ENCODE results near the gene EPB41L2.

DNA sequence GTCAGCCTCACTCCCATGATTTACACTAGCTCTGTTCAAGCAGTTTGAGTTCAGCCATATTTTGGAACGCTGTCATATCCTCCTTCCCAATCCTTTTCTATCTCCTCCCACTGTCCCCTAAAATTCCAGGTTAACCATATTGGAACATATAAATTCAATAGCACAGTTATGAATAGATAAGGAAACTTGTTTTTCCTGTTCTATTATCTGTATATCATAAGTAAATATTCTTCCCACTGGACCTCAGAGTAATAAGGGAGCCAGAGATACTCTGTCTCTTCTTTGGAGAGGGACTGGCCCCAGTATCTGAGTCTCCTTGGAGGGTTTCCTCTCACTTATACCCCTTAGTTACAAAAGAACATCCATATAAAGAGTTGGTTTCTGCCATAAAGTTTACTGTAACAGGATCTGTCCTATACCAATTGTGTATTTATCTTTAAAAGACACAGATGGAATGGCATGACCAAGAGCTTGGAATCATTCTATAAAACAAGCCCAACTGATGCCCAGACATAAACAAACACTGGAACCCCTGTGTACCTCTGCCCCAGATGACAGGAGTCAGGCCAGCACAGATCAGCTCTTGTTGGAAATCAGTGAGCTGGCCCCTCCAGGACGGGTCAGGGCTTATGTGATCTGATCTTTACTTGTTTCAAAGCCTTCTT lies 67.1 kb downstream of the EPB41L2 start:
- TF ChIP-seq, protein P1, sequence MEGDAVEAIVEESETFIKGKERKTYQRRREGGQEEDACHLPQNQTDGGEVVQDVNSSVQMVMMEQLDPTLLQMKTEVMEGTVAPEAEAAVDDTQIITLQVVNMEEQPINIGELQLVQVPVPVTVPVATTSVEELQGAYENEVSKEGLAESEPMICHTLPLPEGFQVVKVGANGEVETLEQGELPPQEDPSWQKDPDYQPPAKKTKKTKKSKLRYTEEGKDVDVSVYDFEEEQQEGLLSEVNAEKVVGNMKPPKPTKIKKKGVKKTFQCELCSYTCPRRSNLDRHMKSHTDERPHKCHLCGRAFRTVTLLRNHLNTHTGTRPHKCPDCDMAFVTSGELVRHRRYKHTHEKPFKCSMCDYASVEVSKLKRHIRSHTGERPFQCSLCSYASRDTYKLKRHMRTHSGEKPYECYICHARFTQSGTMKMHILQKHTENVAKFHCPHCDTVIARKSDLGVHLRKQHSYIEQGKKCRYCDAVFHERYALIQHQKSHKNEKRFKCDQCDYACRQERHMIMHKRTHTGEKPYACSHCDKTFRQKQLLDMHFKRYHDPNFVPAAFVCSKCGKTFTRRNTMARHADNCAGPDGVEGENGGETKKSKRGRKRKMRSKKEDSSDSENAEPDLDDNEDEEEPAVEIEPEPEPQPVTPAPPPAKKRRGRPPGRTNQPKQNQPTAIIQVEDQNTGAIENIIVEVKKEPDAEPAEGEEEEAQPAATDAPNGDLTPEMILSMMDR (conservative IDR thresholded peaks at IDR 0.05 in 1 of 2, IDR thresholded peaks at IDR 0.05 in 1 of 2; ENCODE audit: low read depth in 1 of 2, low read length in 2 of 2): no peak
- no peak for TF ChIP-seq EZH2 (IDR thresholded peaks at IDR 0.05; ENCODE audit: low read length, missing control alignments)
